Measurements from ENCODE around the gene NECTIN1.
"Not testable (repeated sequence)": the region's sequence is repeated elsewhere in the genome, so short reads cannot be mapped to it uniquely, and the experiment has no call there.

The NECTIN1 gene

GRCh38 chr11:119616586-119617339 lies 112.2 kb downstream of the NECTIN1 start:
- DNase-seq (ENCODE audit: low spot score) = no peak

- DNase-seq (ENCODE audit: low spot score) = no peak
Observed at GRCh38 chr11:119615882-119616196, 113.2 kb downstream of the NECTIN1 start.

- DNase-seq (ENCODE audit: low spot score) = peak; percentile 2
Observed at GRCh38 chr11:119615003-119615881, 113.8 kb downstream of the NECTIN1 start.

- no peak for DNase-seq (ENCODE audit: low spot score)
Observed at GRCh38 chr11:119614222-119615002, 114.6 kb downstream of the NECTIN1 start.

- DNase-seq (ENCODE audit: low spot score) = no peak
Observed at GRCh38 chr11:119612814-119613213, 116.2 kb downstream of the NECTIN1 start.

GRCh38 chr11:119610836-119611426 lies 118.1 kb downstream of the NECTIN1 start:
- DNase-seq (ENCODE audit: low spot score) = no peak

- DNase-seq (ENCODE audit: low spot score) = no peak
Observed at GRCh38 chr11:119608781-119609180, 120.2 kb downstream of the NECTIN1 start.

GRCh38 chr11:119608201-119608600 lies 120.8 kb downstream of the NECTIN1 start:
- no peak for DNase-seq (ENCODE audit: low spot score)

- DNase-seq (ENCODE audit: low spot score) = no peak
Observed at GRCh38 chr11:119607726-119608125, 121.3 kb downstream of the NECTIN1 start.

- no peak for DNase-seq (ENCODE audit: low spot score)
Observed at GRCh38 chr11:119605137-119605665, 123.8 kb downstream of the NECTIN1 start.

GRCh38 chr11:119602745-119603373 lies 126.1 kb downstream of the NECTIN1 start:
- no peak for DNase-seq (ENCODE audit: low spot score)

GRCh38 chr11:119599864-119600541 lies 129.0 kb downstream of the NECTIN1 start:
- DNase-seq (ENCODE audit: low spot score) = no peak

- not testable (repeated sequence) for DNase-seq (ENCODE audit: low spot score)
Observed at GRCh38 chr11:119595941-119596340, 133.1 kb downstream of the NECTIN1 start.

GRCh38 chr11:119594639-119595249 lies 134.3 kb downstream of the NECTIN1 start:
- DNase-seq (ENCODE audit: low spot score) = no peak

GRCh38 chr11:119593346-119593745 lies 135.7 kb downstream of the NECTIN1 start:
- DNase-seq (ENCODE audit: low spot score) = no peak

- DNase-seq (ENCODE audit: low spot score) = no peak
Observed at GRCh38 chr11:119592642-119593041, 136.4 kb downstream of the NECTIN1 start.

- no peak for DNase-seq (ENCODE audit: low spot score)
Observed at GRCh38 chr11:119591836-119592310, 137.1 kb downstream of the NECTIN1 start.

GRCh38 chr11:119590651-119591351 lies 138.2 kb downstream of the NECTIN1 start:
- no peak for DNase-seq (ENCODE audit: low spot score)

GRCh38 chr11:119589001-119589400 lies 140.0 kb downstream of the NECTIN1 start:
- DNase-seq (ENCODE audit: low spot score) = no peak
